H1 (cell line): ENCODE data around the gene ABCC9. TPM values are rescaled to one million over a fixed set of nuclear protein-coding genes. Genes with fewer than 3 reads are reported as not detected.

ENCODE experiments used
- BRCA1 ChIP-seq: IDR thresholded peaks from 2 replicates; pipeline ENCODE4 v1.6.1; 2012; ENCODE audit warnings: low read depth, low read length, improper control_type of control experiment
- HDAC2 ChIP-seq, 2 experiments: fragments of 300-600 bp in 1 of 2; sonication (generic) in 1 of 2; IDR thresholded peaks; 2 replicates each; pipeline ENCODE4 v1.6.1; 2011 to 2012; ENCODE audit warnings: low read depth in 2 of 2, low read length in 2 of 2, mild to moderate bottlenecking in 2 of 2, moderate library complexity in 2 of 2, borderline replicate concordance in 1 of 2, inconsistent platforms in 1 of 2
- POLR2A ChIP-seq, 2 experiments: IDR thresholded peaks; 1 replicate in 1 of 2; 2 replicates in 1 of 2; pipeline ENCODE4 v1.6.1; 2011; ENCODE audit warnings: low read depth in 2 of 2, low read length in 2 of 2, mild to moderate bottlenecking in 2 of 2; ENCODE audit errors: control extremely low read depth in 1 of 2
- ZNF274 ChIP-seq: IDR thresholded peaks from 2 replicates; pipeline ENCODE4 v1.7.0; 2012; ENCODE audit warnings: low read length, borderline replicate concordance; ENCODE audit errors: extremely low read depth
- polyA plus RNA-seq, 7 experiments: library from polyadenylated mRNA; depleted of rRNA in 3 of 7; stranded (reverse) in 5 of 7; unstranded in 2 of 7; fragments of >200 nt in 5 of 7; fragments of 200-250 nt in 2 of 7; gene quantifications; 1 replicate in 5 of 7; 2 replicates in 1 of 7; 4 replicates in 1 of 7; pipeline versions ENCODE4 v1.2.1 to v1.2.3, GENCODE V29; 2011 to 2013; ENCODE audit warnings: missing spikeins in 2 of 7, mixed read lengths in 2 of 7
- total RNA-seq: library from RNA; stranded (reverse); fragmentation: NEBNext Ultra II Directional; extraction: Animal tissue kit (Norgen Biotek cat#: 25700); gene quantifications from 2 replicates; pipeline ENCODE4 v1.2.1, GENCODE V29; 2021

ABCC9 gene
- total and polyA plus RNA-seq, 2 of the 8 experiments (the other 6 are each of a cell fraction or from before 2014, with no cell fraction given) = under 0.01 TPM; not detected in 1

- TF ChIP-seq HDAC2 (IDR thresholded peaks at IDR 0.05; ENCODE audit: borderline replicate concordance in 1 of 2, low read depth in 2 of 2, low read length in 2 of 2) (no peak), POLR2A (IDR thresholded peaks at IDR 0.05; ENCODE audit: control extremely low read depth in 1 of 2, low read depth in 2 of 2, low read length in 2 of 2) (no peak), ZNF274 (no peak), BRCA1 (no peak)
These were observed 43.9 kb upstream of the ABCC9 start (continued) for GRCh38 chr12:21985155-21985554.
